Mesothelial cell of epicardium (in vitro differentiated cells): ENCODE results near the gene MAFF. TPM values are rescaled to one million over a fixed set of nuclear protein-coding genes. Genes with fewer than 3 reads are reported as not detected.

Experiments
- DNase-seq, 2 experiments: peaks; one replicate each; pipeline ENCODE4 v3.0.0; 2021; ENCODE audit warnings: low spot score in 2 of 2; ENCODE audit not compliant: unreplicated experiment in 2 of 2
- H3K27ac Mint-ChIP-seq: 2 replicates; pipeline ENCODE4 v1.8.0; 2021; ENCODE audit warnings: mixed read lengths
- H3K27me3 Mint-ChIP-seq: 2 replicates; pipeline ENCODE4 v1.8.0; 2021; ENCODE audit warnings: low read depth, mixed read lengths
- H3K36me3 Mint-ChIP-seq: 2 replicates; pipeline ENCODE4 v1.8.0; 2021; ENCODE audit warnings: mixed read lengths
- H3K4me1 Mint-ChIP-seq: 2 replicates; pipeline ENCODE4 v1.8.0; 2021; ENCODE audit warnings: mixed read lengths
- H3K4me3 Mint-ChIP-seq: 2 replicates; pipeline ENCODE4 v1.8.0; 2021; ENCODE audit warnings: mild to moderate bottlenecking, moderate library complexity, mixed read lengths
- H3K9me3 Mint-ChIP-seq: 2 replicates; pipeline ENCODE4 v1.8.0; 2021; ENCODE audit warnings: mixed read lengths
- total RNA-seq: library from RNA; stranded (reverse); gene quantifications from 3 replicates; pipeline ENCODE4 v1.2.1, GENCODE V29; 2021
- TF ChIP-seq, protein P1 (sequence below): fragments of 200-600 bp; sonication (generic); IDR thresholded peaks from one replicate; pipeline ENCODE4 v1.5.0; 2021; ENCODE audit warnings: antibody characterized with exemption; ENCODE audit not compliant: unreplicated experiment

Gene MAFF
- total RNA-seq, 1 donor from 2014 or later = 33.4 TPM

DNA sequence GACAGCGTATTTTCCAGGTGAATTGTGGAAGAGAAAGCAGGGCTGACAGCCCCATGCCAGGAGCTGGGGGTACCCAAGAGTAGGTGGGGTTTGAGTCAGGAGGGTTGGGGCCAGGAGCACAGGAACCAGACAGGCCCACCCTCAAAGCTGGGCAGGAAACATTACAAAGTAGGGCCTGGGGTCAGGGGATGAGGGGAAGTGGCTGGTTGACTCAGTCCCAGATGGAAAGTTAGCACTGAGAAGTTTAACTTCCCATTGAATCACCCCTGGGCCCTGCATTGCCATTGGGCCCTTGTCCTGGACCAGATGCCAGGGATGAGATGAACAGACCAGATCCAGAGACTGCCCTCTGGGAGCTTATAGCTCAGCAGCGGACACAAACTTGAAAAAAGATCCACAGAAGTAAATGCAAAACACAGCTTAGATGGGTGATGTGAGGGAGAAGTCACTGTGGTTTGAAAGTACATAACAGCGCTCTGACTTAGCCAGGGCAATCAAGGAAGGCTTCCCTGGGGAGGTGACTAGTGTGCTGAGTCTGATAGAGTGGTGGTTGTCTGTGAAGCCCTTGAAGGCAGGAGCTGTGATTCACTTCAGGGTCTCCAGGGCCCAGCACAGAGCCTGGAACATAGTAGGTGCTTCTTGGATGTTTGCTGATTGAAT is 2.2 kb downstream of the MAFF start:
- peak overlapping the region; percentile 82 for H3K4me3 Mint-ChIP-seq
- no peak for DNase-seq
- no peaks in the 10 kb centered on the region for H3K9me3 Mint-ChIP-seq
- H3K27me3 Mint-ChIP-seq = no peaks in the 10 kb centered on the region
- TF ChIP-seq, protein P1, sequence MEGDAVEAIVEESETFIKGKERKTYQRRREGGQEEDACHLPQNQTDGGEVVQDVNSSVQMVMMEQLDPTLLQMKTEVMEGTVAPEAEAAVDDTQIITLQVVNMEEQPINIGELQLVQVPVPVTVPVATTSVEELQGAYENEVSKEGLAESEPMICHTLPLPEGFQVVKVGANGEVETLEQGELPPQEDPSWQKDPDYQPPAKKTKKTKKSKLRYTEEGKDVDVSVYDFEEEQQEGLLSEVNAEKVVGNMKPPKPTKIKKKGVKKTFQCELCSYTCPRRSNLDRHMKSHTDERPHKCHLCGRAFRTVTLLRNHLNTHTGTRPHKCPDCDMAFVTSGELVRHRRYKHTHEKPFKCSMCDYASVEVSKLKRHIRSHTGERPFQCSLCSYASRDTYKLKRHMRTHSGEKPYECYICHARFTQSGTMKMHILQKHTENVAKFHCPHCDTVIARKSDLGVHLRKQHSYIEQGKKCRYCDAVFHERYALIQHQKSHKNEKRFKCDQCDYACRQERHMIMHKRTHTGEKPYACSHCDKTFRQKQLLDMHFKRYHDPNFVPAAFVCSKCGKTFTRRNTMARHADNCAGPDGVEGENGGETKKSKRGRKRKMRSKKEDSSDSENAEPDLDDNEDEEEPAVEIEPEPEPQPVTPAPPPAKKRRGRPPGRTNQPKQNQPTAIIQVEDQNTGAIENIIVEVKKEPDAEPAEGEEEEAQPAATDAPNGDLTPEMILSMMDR = no peak
- peaks cover 1% of the 10 kb centered on the region for H3K4me1 Mint-ChIP-seq
- no peak overlapping the region for H3K27ac Mint-ChIP-seq
- no peaks in the 10 kb centered on the region for H3K36me3 Mint-ChIP-seq

DNA sequence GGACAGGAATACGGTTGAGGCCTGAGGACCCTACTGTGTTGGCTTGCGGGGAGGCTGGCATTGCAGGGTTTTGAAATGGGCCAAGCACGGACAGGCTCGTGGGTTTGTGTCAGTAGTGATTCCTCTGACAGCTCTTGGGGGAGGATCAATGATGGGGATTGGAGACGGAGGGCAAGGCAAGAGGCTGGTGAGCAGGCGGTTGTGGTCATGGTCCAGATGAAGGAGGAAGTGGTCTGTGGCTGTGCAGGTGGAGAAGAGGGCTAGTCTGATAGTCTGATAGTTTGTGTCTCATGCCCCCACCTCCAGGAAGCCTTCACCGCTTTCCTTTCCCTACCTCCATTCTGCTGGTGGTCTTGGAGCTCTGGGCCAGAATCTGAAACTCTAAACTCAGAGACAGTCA is 3.0 kb downstream of the MAFF start:
- no peaks in the 10 kb centered on the region for H3K9me3 Mint-ChIP-seq
- H3K4me1 Mint-ChIP-seq = peaks cover 1% of the 10 kb centered on the region
- H3K4me3 Mint-ChIP-seq = peak overlapping the region; percentile 9
- no peaks in the 10 kb centered on the region for H3K36me3 Mint-ChIP-seq
- no peak for DNase-seq
- no peaks in the 10 kb centered on the region for H3K27me3 Mint-ChIP-seq
- TF ChIP-seq, protein P1 = no peak
- peak overlapping the region; percentile 47 for H3K27ac Mint-ChIP-seq

DNA sequence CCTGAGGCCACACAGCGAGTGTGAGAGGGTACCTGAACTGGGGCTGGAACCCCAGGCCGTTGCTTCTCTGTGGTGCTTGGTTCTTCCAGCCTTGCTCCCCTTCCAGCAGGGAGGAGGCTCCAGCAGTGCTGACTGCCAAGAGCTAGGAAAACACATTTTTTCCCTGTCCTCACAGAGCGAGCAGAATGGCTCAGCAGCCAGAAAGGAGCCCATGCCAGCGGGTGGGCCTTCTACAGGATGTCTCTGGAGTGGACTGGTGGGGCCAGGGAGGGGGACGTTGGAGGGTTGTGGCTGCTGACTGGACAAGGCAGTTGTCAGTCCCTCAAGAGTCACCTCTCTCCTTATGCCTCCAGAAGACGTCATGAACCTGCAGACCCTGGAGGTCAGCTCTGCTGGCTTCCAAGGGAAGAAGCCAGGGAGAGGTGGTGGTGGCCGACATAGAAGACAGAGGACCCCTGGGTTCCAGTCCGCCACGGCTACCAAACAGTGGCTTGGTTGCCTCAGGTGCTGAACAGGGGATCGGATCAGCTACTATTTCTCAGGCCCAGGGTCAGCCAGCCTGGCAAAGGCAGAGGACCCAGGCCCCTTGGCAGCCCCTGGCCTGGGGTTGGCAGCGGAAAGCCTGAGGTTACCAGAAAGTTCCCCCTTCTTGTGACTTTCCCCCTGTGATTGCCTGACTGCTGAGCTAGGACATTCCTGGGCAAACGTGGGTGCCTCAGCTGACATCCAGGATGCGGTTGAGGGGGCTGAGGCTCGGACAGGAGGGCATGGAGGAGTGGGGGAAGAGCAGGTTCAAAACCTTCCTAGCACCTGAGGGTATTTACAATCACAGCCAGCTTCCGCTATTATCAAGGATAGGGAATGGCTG is 3.7 kb downstream of the MAFF start:
- no peak overlapping the region for H3K4me3 Mint-ChIP-seq
- no peak for DNase-seq
- H3K27ac Mint-ChIP-seq = peak overlapping the region; percentile 34

DNA sequence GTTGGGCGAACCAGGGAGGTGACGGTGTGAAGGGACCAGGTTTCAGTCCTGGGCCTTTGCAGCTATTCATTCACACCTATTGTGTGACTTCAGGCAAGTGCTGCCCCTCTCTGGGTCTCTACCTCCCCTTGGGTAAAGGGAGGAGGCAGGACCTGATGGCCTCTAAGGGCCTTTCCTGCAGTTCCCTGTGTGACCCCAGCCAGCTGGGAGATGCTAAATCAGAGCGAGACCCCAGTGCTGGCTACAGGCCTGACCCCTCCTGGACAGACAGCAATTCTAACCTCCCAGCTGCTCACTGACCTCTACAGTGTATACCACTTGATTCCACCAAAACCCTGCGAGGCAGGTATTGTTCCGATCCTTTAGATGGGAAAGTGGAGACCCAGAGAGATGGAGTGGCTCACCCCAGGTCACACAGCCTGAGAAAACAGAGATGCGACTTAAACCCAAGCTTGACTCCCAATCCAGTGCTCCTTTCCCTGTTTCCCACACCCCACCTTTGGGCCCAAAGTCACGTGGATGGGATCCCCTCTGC is 6.2 kb downstream of the MAFF start:
- no peak overlapping the region for H3K4me3 Mint-ChIP-seq
- H3K4me1 Mint-ChIP-seq = peaks cover 1% of the 10 kb centered on the region
- TF ChIP-seq, protein P1 = no peak
- H3K36me3 Mint-ChIP-seq = no peaks in the 10 kb centered on the region
- H3K27ac Mint-ChIP-seq = no peak overlapping the region
- H3K9me3 Mint-ChIP-seq = no peaks in the 10 kb centered on the region
- no peak for DNase-seq
- H3K27me3 Mint-ChIP-seq = no peaks in the 10 kb centered on the region

More for the DNA sequence above, 3.7 kb downstream of the MAFF start:
- Mint-ChIP-seq H3K27me3 (no peaks in the 10 kb centered on the region), H3K9me3 (no peaks in the 10 kb centered on the region), H3K36me3 (no peaks in the 10 kb centered on the region), H3K4me1 (peaks cover 1% of the 10 kb centered on the region)
- TF ChIP-seq, protein P1 = no peak

DNA sequence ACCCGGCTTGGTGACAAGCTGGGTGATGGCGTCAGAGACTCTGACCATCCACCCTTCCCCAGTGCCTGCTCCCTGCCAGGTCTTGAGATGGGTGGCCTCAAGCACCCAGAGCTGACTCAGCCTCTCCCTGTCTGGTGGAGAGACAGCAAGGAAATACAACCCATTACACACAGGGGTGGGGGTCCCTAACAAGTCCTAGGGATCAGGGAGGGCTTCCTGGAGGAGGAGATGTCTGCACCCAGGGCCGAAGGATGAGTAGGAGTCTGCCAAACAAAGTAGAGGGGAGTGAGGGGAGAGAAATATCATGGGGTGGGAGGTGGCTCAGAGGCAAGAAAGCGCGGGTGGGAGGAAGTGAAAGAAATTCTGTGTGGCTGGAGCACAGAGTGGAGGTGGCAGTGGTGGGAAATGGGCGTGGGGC is 6.8 kb downstream of the MAFF start:
- Mint-ChIP-seq H3K4me3 (no peak overlapping the region), H3K27me3 (peaks cover 5% of the 10 kb centered on the region), H3K36me3 (no peaks in the 10 kb centered on the region), H3K4me1 (peaks cover 3% of the 10 kb centered on the region), H3K9me3 (no peaks in the 10 kb centered on the region), H3K27ac (no peak overlapping the region)
- DNase-seq = no peak
- TF ChIP-seq, protein P1 = no peak
